Measurements from ENCODE around the gene SIRT1. TPM values are rescaled to one million over a fixed set of nuclear protein-coding genes. Genes with fewer than 3 reads are reported as not detected.

The SIRT1 gene
- total and polyA plus RNA-seq, 9 of the 15 experiments (the other 6 are each of a cell fraction or from before 2014, with no cell fraction given) = 7.8 to 25.8 (median 19.1) TPM

DNA sequence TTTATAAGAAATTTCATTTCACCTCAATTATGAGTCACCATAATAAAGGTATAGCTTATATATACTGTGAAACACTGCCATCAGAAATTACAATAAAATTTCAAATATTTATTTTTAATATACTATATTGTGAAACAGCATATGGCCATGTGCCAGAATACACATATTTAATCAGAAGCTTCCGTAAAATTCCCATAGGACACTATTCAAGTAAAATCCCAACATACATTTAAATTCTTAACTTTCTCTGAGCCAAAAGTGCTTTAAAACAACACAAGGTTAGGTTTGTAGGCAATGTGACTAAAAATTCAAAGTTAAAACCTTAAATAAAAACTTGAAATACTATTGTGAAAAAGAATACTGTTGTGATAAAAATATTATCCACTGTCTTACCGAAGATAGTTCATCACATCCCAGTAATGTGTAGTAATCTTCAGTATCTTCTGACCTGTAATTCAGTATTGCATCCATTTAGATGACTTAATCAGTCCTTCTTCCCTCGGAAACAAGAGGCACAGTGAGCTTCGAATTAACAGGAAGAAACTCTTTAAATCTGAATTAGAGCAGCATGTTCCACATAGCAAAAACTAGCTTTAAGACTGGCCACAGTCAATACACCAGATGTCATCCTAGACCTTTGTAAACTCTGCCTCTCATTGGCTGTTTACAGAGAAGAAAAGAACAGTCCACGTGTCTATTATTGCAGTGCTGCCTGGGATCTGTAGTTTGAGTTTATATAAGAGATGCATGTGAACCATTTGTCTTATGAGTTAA, 46.7 kb upstream of the SIRT1 start, which contains the start of gene DNAJC12 (continued):
- TF ChIP-seq GABPA (tag; conservative IDR thresholded peaks at IDR 0.05; ENCODE audit: low read depth) (0 out of 2 replicates have a peak, but pooled peaks have one; percentile 31), PML (IDR thresholded peaks at IDR 0.05; ENCODE audit: low read length) (peak; percentile 53; the same call in 1 of the 2 replicates), FOXA3 (CRISPR knock-in tag; conservative IDR thresholded peaks at IDR 0.05 in 1 of 2, IDR thresholded peaks at IDR 0.05 in 1 of 2) (peak in 1 of 2 experiments; percentile 41; a peak in 1 of 4 replicates), GTF2E2 (tag; IDR thresholded peaks at IDR 0.05) (peak; percentile 27; the same call in 1 of the 2 replicates), MCM7 (IDR thresholded peaks at IDR 0.05) (no peak), TAF9B (IDR thresholded peaks at IDR 0.05; ENCODE audit: partially characterized antibody) (peak; percentile 37), NONO (IDR thresholded peaks at IDR 0.05; ENCODE audit: low read depth in 2 of 2, low read length in 1 of 2) (peak in 1 of 2 experiments; percentile 47; a peak in 1 of 4 replicates), TCFL5 (CRISPR knock-in tag; conservative IDR thresholded peaks at IDR 0.05) (no peak), CEBPB (tag; IDR thresholded peaks at IDR 0.05) (peak; percentile 60), SMARCC2 (IDR thresholded peaks at IDR 0.05; ENCODE audit: low read depth) (0 out of 2 replicates have a peak, but pooled peaks have one; percentile 37), NCOA4 (IDR thresholded peaks at IDR 0.05; ENCODE audit: partially characterized antibody) (no peak), ZNF57 (CRISPR knock-in tag; IDR thresholded peaks at IDR 0.05) (no peak), SOX6 (IDR thresholded peaks at IDR 0.05) (peak; percentile 47; the same call in 1 of the 2 replicates)
- TF ChIP-seq, protein P1, sequence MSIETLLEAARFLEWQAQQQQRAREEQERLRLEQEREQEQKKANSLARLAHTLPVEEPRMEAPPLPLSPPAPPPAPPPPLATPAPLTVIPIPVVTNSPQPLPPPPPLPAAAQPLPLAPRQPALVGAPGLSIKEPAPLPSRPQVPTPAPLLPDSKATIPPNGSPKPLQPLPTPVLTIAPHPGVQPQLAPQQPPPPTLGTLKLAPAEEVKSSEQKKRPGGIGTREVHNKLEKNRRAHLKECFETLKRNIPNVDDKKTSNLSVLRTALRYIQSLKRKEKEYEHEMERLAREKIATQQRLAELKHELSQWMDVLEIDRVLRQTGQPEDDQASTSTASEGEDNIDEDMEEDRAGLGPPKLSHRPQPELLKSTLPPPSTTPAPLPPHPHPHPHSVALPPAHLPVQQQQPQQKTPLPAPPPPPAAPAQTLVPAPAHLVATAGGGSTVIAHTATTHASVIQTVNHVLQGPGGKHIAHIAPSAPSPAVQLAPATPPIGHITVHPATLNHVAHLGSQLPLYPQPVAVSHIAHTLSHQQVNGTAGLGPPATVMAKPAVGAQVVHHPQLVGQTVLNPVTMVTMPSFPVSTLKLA (conservative IDR thresholded peaks at IDR 0.05) = peak; percentile 90 to 94
- TF ChIP-seq, protein P2, sequence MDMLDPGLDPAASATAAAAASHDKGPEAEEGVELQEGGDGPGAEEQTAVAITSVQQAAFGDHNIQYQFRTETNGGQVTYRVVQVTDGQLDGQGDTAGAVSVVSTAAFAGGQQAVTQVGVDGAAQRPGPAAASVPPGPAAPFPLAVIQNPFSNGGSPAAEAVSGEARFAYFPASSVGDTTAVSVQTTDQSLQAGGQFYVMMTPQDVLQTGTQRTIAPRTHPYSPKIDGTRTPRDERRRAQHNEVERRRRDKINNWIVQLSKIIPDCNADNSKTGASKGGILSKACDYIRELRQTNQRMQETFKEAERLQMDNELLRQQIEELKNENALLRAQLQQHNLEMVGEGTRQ (CRISPR knock-in tag; IDR thresholded peaks at IDR 0.05) = peak; percentile 85
- TF ChIP-seq, protein P3, sequence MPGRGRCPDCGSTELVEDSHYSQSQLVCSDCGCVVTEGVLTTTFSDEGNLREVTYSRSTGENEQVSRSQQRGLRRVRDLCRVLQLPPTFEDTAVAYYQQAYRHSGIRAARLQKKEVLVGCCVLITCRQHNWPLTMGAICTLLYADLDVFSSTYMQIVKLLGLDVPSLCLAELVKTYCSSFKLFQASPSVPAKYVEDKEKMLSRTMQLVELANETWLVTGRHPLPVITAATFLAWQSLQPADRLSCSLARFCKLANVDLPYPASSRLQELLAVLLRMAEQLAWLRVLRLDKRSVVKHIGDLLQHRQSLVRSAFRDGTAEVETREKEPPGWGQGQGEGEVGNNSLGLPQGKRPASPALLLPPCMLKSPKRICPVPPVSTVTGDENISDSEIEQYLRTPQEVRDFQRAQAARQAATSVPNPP (IDR thresholded peaks at IDR 0.05; ENCODE audit: borderline replicate concordance, insufficient read depth, insufficient read length) = no peak
- TF ChIP-seq, protein P4, sequence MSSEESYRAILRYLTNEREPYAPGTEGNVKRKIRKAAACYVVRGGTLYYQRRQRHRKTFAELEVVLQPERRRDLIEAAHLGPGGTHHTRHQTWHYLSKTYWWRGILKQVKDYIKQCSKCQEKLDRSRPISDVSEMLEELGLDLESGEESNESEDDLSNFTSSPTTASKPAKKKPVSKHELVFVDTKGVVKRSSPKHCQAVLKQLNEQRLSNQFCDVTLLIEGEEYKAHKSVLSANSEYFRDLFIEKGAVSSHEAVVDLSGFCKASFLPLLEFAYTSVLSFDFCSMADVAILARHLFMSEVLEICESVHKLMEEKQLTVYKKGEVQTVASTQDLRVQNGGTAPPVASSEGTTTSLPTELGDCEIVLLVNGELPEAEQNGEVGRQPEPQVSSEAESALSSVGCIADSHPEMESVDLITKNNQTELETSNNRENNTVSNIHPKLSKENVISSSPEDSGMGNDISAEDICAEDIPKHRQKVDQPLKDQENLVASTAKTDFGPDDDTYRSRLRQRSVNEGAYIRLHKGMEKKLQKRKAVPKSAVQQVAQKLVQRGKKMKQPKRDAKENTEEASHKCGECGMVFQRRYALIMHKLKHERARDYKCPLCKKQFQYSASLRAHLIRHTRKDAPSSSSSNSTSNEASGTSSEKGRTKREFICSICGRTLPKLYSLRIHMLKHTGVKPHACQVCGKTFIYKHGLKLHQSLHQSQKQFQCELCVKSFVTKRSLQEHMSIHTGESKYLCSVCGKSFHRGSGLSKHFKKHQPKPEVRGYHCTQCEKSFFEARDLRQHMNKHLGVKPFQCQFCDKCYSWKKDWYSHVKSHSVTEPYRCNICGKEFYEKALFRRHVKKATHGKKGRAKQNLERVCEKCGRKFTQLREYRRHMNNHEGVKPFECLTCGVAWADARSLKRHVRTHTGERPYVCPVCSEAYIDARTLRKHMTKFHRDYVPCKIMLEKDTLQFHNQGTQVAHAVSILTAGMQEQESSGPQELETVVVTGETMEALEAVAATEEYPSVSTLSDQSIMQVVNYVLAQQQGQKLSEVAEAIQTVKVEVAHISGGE (CRISPR knock-in tag; IDR thresholded peaks at IDR 0.05) = no peak

Data from K562 (cell line).